NCI-H460 (cell line): Measurements from ENCODE around the gene RBM28. TPM values are rescaled to one million over a fixed set of nuclear protein-coding genes. Genes with fewer than 3 reads are reported as not detected.

Source experiments
- DNase-seq: peaks from one replicate; pipeline ENCODE4 v3.0.0-alpha.2; 2016; ENCODE audit warnings: low read depth; ENCODE audit errors: extremely low read depth
- small RNA-seq, 2 experiments: library from RNA; depleted of rRNA; stranded (forward); fragments of <200 nt; gene quantifications; one replicate each; pipeline ENCODE3, GENCODE V24; 2014
- total RNA-seq: library from RNA; depleted of rRNA; stranded (reverse); fragments of >200 nt; shearing (Covaris generic); gene quantifications from 2 replicates; pipeline ENCODE4 v1.2.3, GENCODE V29; 2014; rRNA removed

The RBM28 gene
- total RNA-seq, 1 experiment from 2014 or later: 31.0 TPM

- no peak for DNase-seq
These were observed 78.4 kb downstream of the RBM28 start for GRCh38 chr7:128265156-128265905.

- no peak for DNase-seq
These were observed 79.2 kb downstream of the RBM28 start for GRCh38 chr7:128264477-128264876.

GRCh38 chr7:128263420-128263819, 80.3 kb downstream of the RBM28 start:
- DNase-seq: no peak

GRCh38 chr7:128262273-128263028, 81.3 kb downstream of the RBM28 start:
- DNase-seq: no peak

- DNase-seq: no peak
These were observed 83.5 kb downstream of the RBM28 start for GRCh38 chr7:128260069-128260795.

- no peak for DNase-seq
These were observed 84.3 kb downstream of the RBM28 start for GRCh38 chr7:128259131-128260061.

- DNase-seq: no peak
These were observed 86.2 kb downstream of the RBM28 start for GRCh38 chr7:128257458-128257857.

- no peak for DNase-seq
These were observed 88.4 kb downstream of the RBM28 start for GRCh38 chr7:128255271-128255670.

GRCh38 chr7:128254470-128254869, 89.2 kb downstream of the RBM28 start:
- no peak for DNase-seq

- no peak for DNase-seq
These were observed 90.0 kb downstream of the RBM28 start for GRCh38 chr7:128253701-128254100.

- no peak for DNase-seq
These were observed 92.4 kb downstream of the RBM28 start for GRCh38 chr7:128251337-128251736.

Small RNAs within 50 kb of the gene (small RNA-seq; reads per million reads assigned to genes)
- 0 reads per million in 2 experiments for gene RNU7-27P

Other genes starting within 250 kb of the RBM28 start
- not detected in 2 replicates for gene LEP, start 102.6 kb downstream of the RBM28 start, total RNA-seq
- 0.27 and 0.38 TPM in 2 replicates for gene PRRT4, start 17.8 kb upstream of the RBM28 start, total RNA-seq
- 84.5 and 88.9 TPM in 2 replicates for gene IMPDH1, start 66.1 kb upstream of the RBM28 start, total RNA-seq
- gene HILPDA, start 112.0 kb upstream of the RBM28 start, total RNA-seq: 16.1 and 21.6 TPM in 2 replicates
- gene METTL2B, start 132.8 kb upstream of the RBM28 start, total RNA-seq: 44.0 and 44.8 TPM in 2 replicates